ENCODE results near the gene UCHL5. TPM values are rescaled to one million over a fixed set of nuclear protein-coding genes. Genes with fewer than 3 reads are reported as not detected.

UCHL5 gene
- total and polyA plus RNA-seq, 7 donors = 19.9 to 47.6 (median 24.6) TPM

DNA sequence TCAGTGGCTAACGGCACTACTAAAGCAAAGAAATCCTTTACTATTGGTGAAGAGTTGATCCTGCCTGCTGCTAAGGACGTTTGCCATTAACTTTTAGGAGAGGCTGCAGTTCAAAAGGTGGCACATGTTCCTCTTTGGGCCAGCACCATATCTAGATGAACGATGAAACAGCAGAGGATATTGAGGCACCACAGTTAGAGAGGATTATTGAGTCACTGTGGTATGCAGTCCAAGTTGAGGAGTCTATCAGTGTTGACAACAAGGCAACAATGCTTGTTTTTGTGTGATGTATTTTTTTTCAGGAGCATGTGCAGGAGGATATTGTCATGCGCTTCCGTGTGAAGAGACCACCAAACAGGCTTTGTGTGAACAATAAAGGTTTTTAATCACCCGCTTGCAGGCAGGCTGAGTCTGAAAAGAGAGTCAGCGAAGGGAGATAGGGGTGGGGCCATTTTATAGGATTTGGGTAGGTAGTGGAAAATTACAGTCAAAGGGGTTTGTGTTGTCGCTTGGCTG lies 80.9 kb downstream of the UCHL5 start:
- no peak for DNase-seq
- Histone ChIP-seq H3K4me3 (no peak overlapping the region), H3K27ac (no peak overlapping the region), H3K36me3 (no peaks in the 10 kb centered on the region), H3K9me3 (no peaks in the 10 kb centered on the region), H3K4me1 (peaks cover 0 to 15% (median 8%) of the 10 kb centered on the region in 4 donors), H3K27me3 (no peaks in the 10 kb centered on the region)
- TF ChIP-seq POLR2A (IDR thresholded peaks at IDR 0.05) (no peak), POLR2AphosphoS5 (IDR thresholded peaks at IDR 0.05) (no peak), EP300 (IDR thresholded peaks at IDR 0.05) (no peak)
- TF ChIP-seq, protein P1, sequence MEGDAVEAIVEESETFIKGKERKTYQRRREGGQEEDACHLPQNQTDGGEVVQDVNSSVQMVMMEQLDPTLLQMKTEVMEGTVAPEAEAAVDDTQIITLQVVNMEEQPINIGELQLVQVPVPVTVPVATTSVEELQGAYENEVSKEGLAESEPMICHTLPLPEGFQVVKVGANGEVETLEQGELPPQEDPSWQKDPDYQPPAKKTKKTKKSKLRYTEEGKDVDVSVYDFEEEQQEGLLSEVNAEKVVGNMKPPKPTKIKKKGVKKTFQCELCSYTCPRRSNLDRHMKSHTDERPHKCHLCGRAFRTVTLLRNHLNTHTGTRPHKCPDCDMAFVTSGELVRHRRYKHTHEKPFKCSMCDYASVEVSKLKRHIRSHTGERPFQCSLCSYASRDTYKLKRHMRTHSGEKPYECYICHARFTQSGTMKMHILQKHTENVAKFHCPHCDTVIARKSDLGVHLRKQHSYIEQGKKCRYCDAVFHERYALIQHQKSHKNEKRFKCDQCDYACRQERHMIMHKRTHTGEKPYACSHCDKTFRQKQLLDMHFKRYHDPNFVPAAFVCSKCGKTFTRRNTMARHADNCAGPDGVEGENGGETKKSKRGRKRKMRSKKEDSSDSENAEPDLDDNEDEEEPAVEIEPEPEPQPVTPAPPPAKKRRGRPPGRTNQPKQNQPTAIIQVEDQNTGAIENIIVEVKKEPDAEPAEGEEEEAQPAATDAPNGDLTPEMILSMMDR (IDR thresholded peaks at IDR 0.05) = no peak
- intact Hi-C loops (cut with DNase I) = no loop called here
- WGBS, 2 donors = 40 to 69% methylated on average over 8 of the region's 8 CpGs

DNA sequence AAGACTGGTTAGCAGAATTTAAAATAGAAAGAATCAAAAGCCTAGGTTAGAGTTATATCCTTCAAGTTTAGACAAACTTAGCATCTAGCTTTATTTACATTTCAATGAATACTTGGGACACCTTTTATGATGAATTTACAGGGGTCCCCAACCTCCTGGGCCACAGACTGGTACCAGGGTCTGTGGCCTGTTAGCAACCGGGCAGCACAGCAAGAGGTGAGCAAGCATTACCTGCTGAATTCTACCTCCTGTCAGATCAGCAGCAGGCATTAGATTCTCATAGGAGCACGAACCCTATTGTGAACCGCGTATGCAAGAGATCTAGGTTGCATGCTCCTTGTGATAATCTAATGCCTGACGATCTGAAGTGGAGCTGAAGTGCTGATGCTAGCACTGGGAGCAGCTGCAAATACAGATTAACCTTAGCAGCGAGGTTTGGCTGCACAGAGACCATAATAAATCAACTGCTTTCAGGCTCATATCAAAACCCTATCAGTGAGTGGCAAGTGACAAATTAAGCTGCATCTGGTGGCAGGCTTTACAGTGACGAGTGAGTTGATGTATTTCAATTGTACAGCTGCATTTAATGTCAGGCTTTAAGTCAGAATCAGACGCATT lies 82.0 kb downstream of the UCHL5 start:
- TF ChIP-seq EP300 (IDR thresholded peaks at IDR 0.05) = no peak
- no peak for TF ChIP-seq POLR2A (IDR thresholded peaks at IDR 0.05)
- Histone ChIP-seq H3K4me3 (no peak overlapping the region), H3K27me3 (no peaks in the 10 kb centered on the region), H3K36me3 (no peaks in the 10 kb centered on the region), H3K4me1 (peaks cover 0 to 25% (median 15%) of the 10 kb centered on the region in 4 donors), H3K27ac (no peak overlapping the region), H3K9me3 (no peaks in the 10 kb centered on the region)
- no peak for DNase-seq
- intact Hi-C loops (cut with DNase I) = no loop called here
- 70 to 79% methylated on average over 8 of the region's 8 CpGs for WGBS, 2 donors

DNA sequence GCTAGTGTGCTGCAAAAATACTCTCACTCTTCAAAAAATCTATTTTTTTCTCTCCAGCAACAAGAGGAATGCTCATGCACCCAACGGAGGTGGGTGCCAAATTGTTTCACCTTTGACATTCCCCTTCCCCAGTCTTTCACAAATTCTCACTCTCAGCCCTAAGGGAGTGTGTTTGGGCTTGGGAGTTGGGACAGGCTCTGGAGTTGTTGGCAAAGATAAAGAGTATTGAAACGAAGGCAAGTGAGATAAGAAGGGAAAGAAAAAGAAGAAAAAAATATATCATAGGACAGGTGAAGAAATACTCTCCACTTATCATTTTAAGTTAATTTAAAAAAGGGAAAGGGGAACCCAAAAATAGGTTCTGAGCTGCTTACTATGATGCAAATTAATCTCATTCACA lies 82.6 kb downstream of the UCHL5 start:
- Histone ChIP-seq H3K4me3 (no peak overlapping the region), H3K27ac (no peak overlapping the region), H3K9me3 (no peaks in the 10 kb centered on the region), H3K36me3 (no peaks in the 10 kb centered on the region), H3K27me3 (no peaks in the 10 kb centered on the region), H3K4me1 (peaks cover 0 to 25% (median 15%) of the 10 kb centered on the region in 4 donors)
- no peak for TF ChIP-seq POLR2AphosphoS5 (IDR thresholded peaks at IDR 0.05)
- TF ChIP-seq, protein P1 (IDR thresholded peaks at IDR 0.05) = no peak
- TF ChIP-seq EP300 (IDR thresholded peaks at IDR 0.05) = no peak
- TF ChIP-seq POLR2A (IDR thresholded peaks at IDR 0.05) = no peak
- WGBS, 2 donors = 49 to 76% methylated on average over 2 of the region's 2 CpGs
- intact Hi-C loops (cut with DNase I) = no loop called here
- no peak for DNase-seq

DNA sequence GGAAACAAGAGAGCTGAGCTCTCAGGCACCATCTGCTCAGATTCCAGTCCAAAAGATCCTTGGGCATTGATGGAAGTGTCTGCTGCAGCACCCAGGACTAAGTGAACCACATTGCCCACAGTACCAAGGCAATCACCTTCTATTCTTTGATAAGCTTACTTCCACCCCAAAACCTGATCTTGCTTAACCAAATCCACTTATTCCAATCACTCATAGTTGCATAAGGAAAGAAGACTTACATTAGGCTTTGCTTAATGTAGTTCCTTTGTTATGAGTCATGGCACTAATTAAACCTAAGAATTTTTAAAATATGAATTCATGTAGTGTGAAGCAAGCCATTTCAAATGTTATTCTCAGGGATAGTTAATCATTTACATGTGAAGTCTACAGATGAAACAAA lies 84.5 kb downstream of the UCHL5 start:
- TF ChIP-seq, protein P1 (IDR thresholded peaks at IDR 0.05) = no peak
- TF ChIP-seq POLR2A (IDR thresholded peaks at IDR 0.05) = no peak
- no peak for TF ChIP-seq EP300 (IDR thresholded peaks at IDR 0.05)
- TF ChIP-seq POLR2AphosphoS5 (IDR thresholded peaks at IDR 0.05) = no peak
- Histone ChIP-seq H3K4me3 (no peak overlapping the region), H3K9me3 (no peaks in the 10 kb centered on the region), H3K36me3 (no peaks in the 10 kb centered on the region), H3K27me3 (no peaks in the 10 kb centered on the region), H3K4me1 (peaks cover 0 to 25% (median 15%) of the 10 kb centered on the region in 4 donors), H3K27ac (peak overlapping the region in 3 of 4 donors; percentile 34 to 65 (median 50))
- no peak for DNase-seq
- intact Hi-C loops (cut with DNase I) = loop anchor here (5.0 kb wide), 1 partner anchor 162 kb away; no protein-coding TSS in a partner anchor

DNA sequence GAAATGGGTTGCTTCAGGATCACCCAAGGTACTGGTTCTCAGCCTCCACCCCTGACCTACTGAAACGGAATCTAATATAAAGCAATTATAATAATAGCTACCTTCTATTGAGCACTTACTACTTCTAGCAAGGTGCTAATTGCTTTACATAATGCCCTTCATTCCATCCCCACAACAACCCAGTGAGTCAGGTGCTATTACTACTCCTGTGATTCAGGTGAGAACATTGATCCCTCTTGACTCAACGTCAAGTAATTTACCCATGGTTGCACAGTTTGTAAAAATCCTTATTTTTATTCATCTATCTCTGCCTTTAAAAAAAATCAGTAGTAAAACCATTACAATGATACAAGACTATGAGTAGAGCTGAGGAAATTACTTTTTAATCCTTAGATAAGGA lies 85.2 kb downstream of the UCHL5 start:
- WGBS, 2 donors = 81 to 93% methylated on average over 2 of the region's 2 CpGs

More for the DNA sequence above, 85.2 kb downstream of the UCHL5 start:
- Histone ChIP-seq H3K36me3 (no peaks in the 10 kb centered on the region), H3K9me3 (no peaks in the 10 kb centered on the region), H3K27ac (peak overlapping the region in 3 of 4 donors; percentile 43 to 65 (median 50)), H3K27me3 (no peaks in the 10 kb centered on the region), H3K4me1 (peaks cover 0 to 25% (median 15%) of the 10 kb centered on the region in 4 donors), H3K4me3 (no peak overlapping the region)
- no peak for TF ChIP-seq POLR2AphosphoS5 (IDR thresholded peaks at IDR 0.05)
- TF ChIP-seq POLR2A (IDR thresholded peaks at IDR 0.05) = no peak
- no peak for TF ChIP-seq EP300 (IDR thresholded peaks at IDR 0.05)
- TF ChIP-seq, protein P1 (IDR thresholded peaks at IDR 0.05) = no peak
- intact Hi-C loops (cut with DNase I) = loop anchor here (5.0 kb wide), 1 partner anchor 162 kb away; no protein-coding TSS in a partner anchor
- DNase-seq = no peak
